Keratinocyte (primary cell): Measurements from ENCODE around the gene NFASC. TPM values are rescaled to one million over a fixed set of nuclear protein-coding genes. Genes with fewer than 3 reads are reported as not detected.

Experiments
- DNase-seq: peaks from one replicate; pipeline ENCODE4 v3.0.0-alpha.2; 2011; ENCODE audit warnings: low read depth, missing footprints, low spot score
- FAIRE-seq: peaks from 2 replicates; lab custom pipeline; 2011; peaks lifted over from hg19 to GRCh38; lab: Jason Lieb, UNC
- H2AFZ ChIP-seq: 2 replicates; pipeline ENCODE4 v1.6.0; 2012; ENCODE audit warnings: low read length, control low read depth, inconsistent platforms; ENCODE audit not compliant: control insufficient read depth
- H3K27ac ChIP-seq: 2 replicates; pipeline ENCODE4 v1.5.1; 2011; ENCODE audit warnings: low read length; ENCODE audit not compliant: control insufficient read depth, insufficient read depth
- H3K27me3 ChIP-seq: 3 replicates; pipeline ENCODE4 v1.6.0; 2011; ENCODE audit warnings: low read length; ENCODE audit not compliant: control insufficient read depth, insufficient read depth; ENCODE audit errors: extremely low read depth
- H3K36me3 ChIP-seq, 2 experiments: 2 replicates in 1 of 2; 3 replicates in 1 of 2; pipeline ENCODE4 v1.5.1; 2011; ENCODE audit warnings: low read length in 2 of 2, mild to moderate bottlenecking in 1 of 2; ENCODE audit not compliant: control insufficient read depth in 2 of 2, insufficient read depth in 2 of 2; ENCODE audit errors: extremely low read depth in 1 of 2
- H3K4me1 ChIP-seq: 3 replicates; pipeline ENCODE4 v1.5.1; 2011; ENCODE audit warnings: low read length; ENCODE audit not compliant: control insufficient read depth, insufficient read depth; ENCODE audit errors: extremely low read depth
- H3K4me2 ChIP-seq: 3 replicates; pipeline ENCODE4 v1.6.0; 2011; ENCODE audit warnings: low read depth, low read length; ENCODE audit not compliant: control insufficient read depth, insufficient read depth; ENCODE audit errors: extremely low read depth
- H3K4me3 ChIP-seq, 3 experiments: fragments of 200-600 bp in 1 of 3; sonication (generic) in 1 of 3; 2 replicates in 2 of 3; 3 replicates in 1 of 3; pipeline ENCODE4 v1.5.1; 2011 to 2016; ENCODE audit warnings: low read length in 3 of 3, mild to moderate bottlenecking in 3 of 3, control low read depth in 2 of 3, inconsistent platforms in 1 of 3, low read depth in 1 of 3, mixed read lengths in 1 of 3, mixed run types in 1 of 3, moderate library complexity in 1 of 3; ENCODE audit not compliant: control insufficient read depth in 2 of 3, insufficient read depth in 2 of 3; ENCODE audit errors: extremely low read depth in 1 of 3
- H3K79me2 ChIP-seq: 2 replicates; pipeline ENCODE4 v1.6.0; 2012; ENCODE audit warnings: low read length; ENCODE audit not compliant: control insufficient read depth, insufficient read depth
- H3K9ac ChIP-seq: 3 replicates; pipeline ENCODE4 v1.6.0; 2011; ENCODE audit warnings: low read length; ENCODE audit not compliant: control insufficient read depth, insufficient read depth; ENCODE audit errors: extremely low read depth
- H3K9me1 ChIP-seq: 3 replicates; pipeline ENCODE4 v1.6.0; 2011; ENCODE audit warnings: low read length; ENCODE audit not compliant: control insufficient read depth, insufficient read depth; ENCODE audit errors: extremely low read depth
- H3K9me3 ChIP-seq: 2 replicates; pipeline ENCODE4 v1.5.1; 2012; ENCODE audit warnings: low read depth, low read length; ENCODE audit not compliant: control insufficient read depth
- H4K20me1 ChIP-seq: 3 replicates; pipeline ENCODE4 v1.6.0; 2011; ENCODE audit warnings: low read length; ENCODE audit not compliant: control insufficient read depth, insufficient read depth; ENCODE audit errors: extremely low read depth
- CTCF ChIP-seq, 3 experiments: IDR thresholded peaks in 1 of 3; conservative IDR thresholded peaks in 1 of 3; optimal IDR thresholded peaks in 1 of 3; 2 replicates in 2 of 3; 3 replicates in 1 of 3; pipeline versions ENCODE3 to v1.5.1; 2011; ENCODE audit warnings: low read length in 3 of 3, mild to moderate bottlenecking in 3 of 3, moderate library complexity in 2 of 3, control low read depth in 1 of 3, inconsistent platforms in 1 of 3; ENCODE audit not compliant: insufficient read depth in 2 of 3; ENCODE audit errors: extremely low read depth in 1 of 3
- EZH2 ChIP-seq: IDR thresholded peaks from one replicate; pipeline ENCODE4 v1.6.1; 2012; ENCODE audit warnings: inconsistent platforms, mild to moderate bottlenecking, low read length, moderate library complexity
- dilution Hi-C: fragments of 300-500 bp; cut with MboI; formaldehyde crosslinking; loops from one replicate; pipeline ENCODE4 v1.7.0; 2020; ENCODE audit warnings: low sequenced_read_pairs; ENCODE audit not compliant: extremely low pct_ligation_motif_present
- polyA plus RNA-seq, 5 experiments: library from polyadenylated mRNA; depleted of rRNA in 3 of 5; stranded (reverse) in 3 of 5; stranded (forward) in 1 of 5; unstranded in 1 of 5; fragments of >200 nt; gene quantifications; 1 replicate in 1 of 5; 2 replicates in 3 of 5; 3 replicates in 1 of 5; pipeline versions ENCODE4 v1.2.1 to v1.2.3, GENCODE V29; 2011 to 2012; ENCODE audit warnings: missing spikeins in 2 of 5, low read depth in 1 of 5, low replicate concordance in 1 of 5

The NFASC gene
- polyA plus RNA-seq, 1 donor (not counting 4 experiments of a cell fraction or from before 2014, with no cell fraction given), result 4.3 TPM

DNA sequence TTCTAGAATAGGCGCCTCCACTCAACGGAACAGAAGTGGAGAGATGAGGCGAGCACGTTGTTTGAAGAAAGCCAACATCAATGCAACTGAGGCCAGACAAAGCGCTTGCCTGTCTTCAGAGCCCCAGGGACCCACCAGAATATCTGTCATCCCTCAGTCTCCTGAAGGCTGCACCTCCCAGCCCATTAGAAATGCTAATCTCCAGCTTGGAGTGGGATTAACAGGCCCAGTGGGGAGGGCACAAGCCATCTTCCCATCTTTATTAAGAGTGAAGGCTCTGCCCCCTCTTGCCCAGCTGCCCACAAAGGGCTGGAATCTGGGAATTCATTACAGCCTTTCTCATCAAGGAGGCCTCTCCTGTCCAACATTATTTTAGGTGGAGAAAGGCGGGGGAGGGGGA lies 155.5 kb downstream of the NFASC start:
- TF ChIP-seq CTCF (optimal IDR thresholded peaks at IDR 0.05 in 1 of 3, IDR thresholded peaks at IDR 0.05 in 1 of 3, conservative IDR thresholded peaks at IDR 0.05 in 1 of 3; ENCODE audit: extremely low read depth in 1 of 3, insufficient read depth in 2 of 3, low read length in 3 of 3) (no peak), EZH2 (no peak)
- H4K20me1 ChIP-seq, result no peaks in the 10 kb centered on the region
- no peak overlapping the region for H2AFZ ChIP-seq
- H3K36me3 ChIP-seq, result no peaks in the 10 kb centered on the region
- no peak overlapping the region for H3K4me2 ChIP-seq
- dilution Hi-C loops, result no loop called here
- H3K79me2 ChIP-seq, result no peaks in the 10 kb centered on the region
- H3K27ac ChIP-seq, result no peak overlapping the region
- no peak overlapping the region for H3K4me3 ChIP-seq
- peaks cover 39% of the 10 kb centered on the region for H3K27me3 ChIP-seq
- DNase-seq (no peak), FAIRE-seq (no peak)
- no peak overlapping the region for H3K9ac ChIP-seq
- no peaks in the 10 kb centered on the region for H3K9me3 ChIP-seq
- no peaks in the 10 kb centered on the region for H3K4me1 ChIP-seq
- H3K9me1 ChIP-seq, result no peaks in the 10 kb centered on the region

GRCh38 chr1:205028390-205028789 lies 157.7 kb downstream of the NFASC start:
- no peak for DNase-seq
- FAIRE-seq, result no peak
- H3K36me3 ChIP-seq, result no peaks in the 10 kb centered on the region
- H3K9ac ChIP-seq, result no peak overlapping the region
- no peak overlapping the region for H2AFZ ChIP-seq
- no peak for TF ChIP-seq CTCF (optimal IDR thresholded peaks at IDR 0.05 in 1 of 3, IDR thresholded peaks at IDR 0.05 in 1 of 3, conservative IDR thresholded peaks at IDR 0.05 in 1 of 3; ENCODE audit: extremely low read depth in 1 of 3, insufficient read depth in 2 of 3, low read length in 3 of 3)
- no peak for TF ChIP-seq EZH2
- H3K9me3 ChIP-seq, result no peaks in the 10 kb centered on the region
- no peaks in the 10 kb centered on the region for H3K4me1 ChIP-seq
- no peak overlapping the region for H3K4me2 ChIP-seq
- no peak overlapping the region for H3K27ac ChIP-seq
- H3K9me1 ChIP-seq, result no peaks in the 10 kb centered on the region
- H3K27me3 ChIP-seq, result peaks cover 36% of the 10 kb centered on the region
- H4K20me1 ChIP-seq, result no peaks in the 10 kb centered on the region
- dilution Hi-C loops, result no loop called here
- H3K79me2 ChIP-seq, result no peaks in the 10 kb centered on the region
- H3K4me3 ChIP-seq, result no peak overlapping the region
